ENCODE results near the gene NRCAM.

The NRCAM gene

DNA sequence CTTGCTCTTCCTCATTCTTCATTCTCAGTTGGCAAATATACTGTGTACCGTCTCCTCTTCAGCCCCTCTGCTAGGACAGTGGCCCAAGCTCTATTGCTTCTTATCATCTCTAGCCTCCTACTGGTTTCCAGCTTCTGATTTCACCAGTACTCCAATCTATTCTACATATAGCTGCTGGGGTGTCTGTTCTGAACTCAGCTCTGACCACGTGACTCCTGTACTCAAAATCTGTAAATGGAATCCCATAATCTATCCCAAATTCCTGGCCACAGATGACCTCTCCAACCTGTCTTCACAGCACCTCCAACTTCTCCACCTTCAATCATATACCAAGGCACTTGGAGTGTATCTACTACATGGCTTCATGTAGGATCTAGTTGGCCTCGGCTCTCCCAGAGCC lies 152.9 kb downstream of the NRCAM start:
- no peak overlapping the region for H3K27ac ChIP-seq (ENCODE audit: low read depth, low read length)
- H3K9me3 ChIP-seq (ENCODE audit: control insufficient read depth in 1 of 2, low read length in 2 of 2), result no peaks in the 10 kb centered on the region
- no peaks in the 10 kb centered on the region for H3K4me1 ChIP-seq (ENCODE audit: control insufficient read depth in 1 of 2, insufficient read depth in 2 of 2, low read length in 2 of 2)
- H3K9ac ChIP-seq (ENCODE audit: low read depth in 1 of 2, low read length in 2 of 2), result no peak overlapping the region
- H3K27me3 ChIP-seq (ENCODE audit: control insufficient read depth in 1 of 2, insufficient read depth in 2 of 2, low read length in 2 of 2), result no peaks in the 10 kb centered on the region
- H3K4me3 ChIP-seq (ENCODE audit: low read depth in 1 of 2, low read length in 2 of 2), result no peak overlapping the region
- H3K36me3 ChIP-seq (ENCODE audit: control insufficient read depth in 1 of 2, insufficient read depth in 2 of 2, low read length in 2 of 2), result no peaks in the 10 kb centered on the region

DNA sequence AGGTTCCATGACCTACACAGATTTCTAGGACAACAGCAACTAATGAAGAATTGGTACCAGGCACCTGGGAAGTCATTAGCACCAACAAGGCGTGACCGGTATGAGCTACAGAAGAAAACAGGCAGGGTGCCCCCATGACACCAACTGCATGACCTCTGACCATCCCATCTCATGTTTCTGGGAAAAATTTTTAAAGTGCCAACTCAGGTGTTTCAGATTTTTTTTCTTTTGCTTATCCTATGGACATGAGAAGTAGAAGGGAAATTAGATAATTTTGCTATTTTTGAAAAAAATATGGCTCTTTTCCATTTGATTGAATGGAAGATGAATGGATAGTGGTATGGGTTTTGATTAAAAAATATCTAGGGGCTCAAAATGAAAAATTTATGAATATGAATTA lies 154.8 kb downstream of the NRCAM start:
- Histone ChIP-seq H3K9ac (ENCODE audit: low read depth in 1 of 2, low read length in 2 of 2) (no peak overlapping the region), H3K9me3 (ENCODE audit: control insufficient read depth in 1 of 2, low read length in 2 of 2) (no peaks in the 10 kb centered on the region), H3K27me3 (ENCODE audit: control insufficient read depth in 1 of 2, insufficient read depth in 2 of 2, low read length in 2 of 2) (no peaks in the 10 kb centered on the region), H3K4me1 (ENCODE audit: control insufficient read depth in 1 of 2, insufficient read depth in 2 of 2, low read length in 2 of 2) (no peaks in the 10 kb centered on the region), H3K27ac (ENCODE audit: low read depth, low read length) (no peak overlapping the region), H3K36me3 (ENCODE audit: control insufficient read depth in 1 of 2, insufficient read depth in 2 of 2, low read length in 2 of 2) (no peaks in the 10 kb centered on the region), H3K4me3 (ENCODE audit: low read depth in 1 of 2, low read length in 2 of 2) (no peak overlapping the region)

DNA sequence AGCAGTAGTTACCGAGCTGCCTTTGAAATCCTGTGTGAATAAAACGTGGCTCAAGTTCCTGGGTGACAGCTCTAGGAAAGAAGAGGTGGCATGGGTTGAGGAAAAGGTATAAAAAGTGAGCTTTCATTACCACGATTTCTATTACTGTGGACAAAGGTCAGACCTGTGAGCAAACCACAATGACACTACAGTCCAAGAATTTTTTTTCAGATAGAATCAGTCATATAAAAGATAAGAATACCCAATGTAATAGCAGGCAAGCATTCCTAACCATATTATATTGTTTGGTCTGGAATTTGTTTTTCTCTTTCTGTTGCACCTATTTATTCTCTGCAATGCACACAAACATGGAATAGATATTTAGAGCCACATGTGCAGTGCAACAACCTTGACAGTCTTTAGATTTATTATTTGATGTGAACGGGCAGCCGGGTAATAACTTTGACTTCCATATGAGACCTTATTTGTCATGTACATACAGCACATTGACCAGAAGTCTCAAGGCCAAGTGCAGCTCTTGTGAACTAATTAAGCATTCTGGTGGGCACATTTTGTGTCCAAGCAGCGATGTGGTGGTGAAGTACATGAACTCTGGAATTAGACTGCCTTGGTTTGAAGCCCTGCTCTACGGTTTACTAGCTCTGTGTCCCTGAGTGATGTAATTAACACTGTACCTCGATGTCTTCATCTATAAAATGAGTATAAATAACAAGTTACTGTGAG lies 156.8 kb downstream of the NRCAM start:
- Histone ChIP-seq H3K4me3 (ENCODE audit: low read depth in 1 of 2, low read length in 2 of 2) (no peak overlapping the region), H3K4me1 (ENCODE audit: control insufficient read depth in 1 of 2, insufficient read depth in 2 of 2, low read length in 2 of 2) (no peaks in the 10 kb centered on the region), H3K9me3 (ENCODE audit: control insufficient read depth in 1 of 2, low read length in 2 of 2) (no peaks in the 10 kb centered on the region), H3K27ac (ENCODE audit: low read depth, low read length) (no peak overlapping the region), H3K36me3 (ENCODE audit: control insufficient read depth in 1 of 2, insufficient read depth in 2 of 2, low read length in 2 of 2) (no peaks in the 10 kb centered on the region), H3K27me3 (ENCODE audit: control insufficient read depth in 1 of 2, insufficient read depth in 2 of 2, low read length in 2 of 2) (no peaks in the 10 kb centered on the region), H3K9ac (ENCODE audit: low read depth in 1 of 2, low read length in 2 of 2) (no peak overlapping the region)

- Histone ChIP-seq H3K4me3 (ENCODE audit: low read depth in 1 of 2, low read length in 2 of 2) (no peak overlapping the region), H3K27me3 (ENCODE audit: control insufficient read depth in 1 of 2, insufficient read depth in 2 of 2, low read length in 2 of 2) (no peaks in the 10 kb centered on the region), H3K27ac (ENCODE audit: low read depth, low read length) (no peak overlapping the region), H3K9me3 (ENCODE audit: control insufficient read depth in 1 of 2, low read length in 2 of 2) (no peaks in the 10 kb centered on the region), H3K9ac (ENCODE audit: low read depth in 1 of 2, low read length in 2 of 2) (no peak overlapping the region), H3K4me1 (ENCODE audit: control insufficient read depth in 1 of 2, insufficient read depth in 2 of 2, low read length in 2 of 2) (no peaks in the 10 kb centered on the region), H3K36me3 (ENCODE audit: control insufficient read depth in 1 of 2, insufficient read depth in 2 of 2, low read length in 2 of 2) (no peaks in the 10 kb centered on the region)
Measured at GRCh38 chr7:108296911-108297310, 159.3 kb downstream of the NRCAM start.

DNA sequence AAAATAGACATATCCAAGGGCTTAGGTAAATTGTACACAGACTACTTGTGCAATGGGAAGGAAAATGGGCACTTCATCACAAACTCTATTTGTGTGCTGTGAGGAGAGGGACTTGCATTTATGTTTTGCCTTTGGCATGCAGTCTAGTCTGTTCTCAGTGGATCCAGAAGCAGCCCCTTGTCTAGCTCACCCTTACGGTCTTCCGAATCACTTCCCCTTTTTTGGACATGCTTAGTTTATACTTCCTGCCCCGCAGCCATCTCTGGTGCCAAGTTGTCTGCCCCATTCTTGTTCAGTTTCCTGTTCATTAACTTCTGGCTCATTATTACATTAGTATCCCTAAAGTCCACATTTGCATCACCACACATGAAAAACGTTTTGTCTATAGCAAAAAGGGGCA lies 161.6 kb downstream of the NRCAM start:
- no peak overlapping the region for H3K27ac ChIP-seq (ENCODE audit: low read depth, low read length)
- H3K4me1 ChIP-seq (ENCODE audit: control insufficient read depth in 1 of 2, insufficient read depth in 2 of 2, low read length in 2 of 2), result no peaks in the 10 kb centered on the region
- H3K4me3 ChIP-seq (ENCODE audit: low read depth in 1 of 2, low read length in 2 of 2), result no peak overlapping the region
- no peaks in the 10 kb centered on the region for H3K27me3 ChIP-seq (ENCODE audit: control insufficient read depth in 1 of 2, insufficient read depth in 2 of 2, low read length in 2 of 2)
- H3K9me3 ChIP-seq (ENCODE audit: control insufficient read depth in 1 of 2, low read length in 2 of 2), result no peaks in the 10 kb centered on the region
- H3K36me3 ChIP-seq (ENCODE audit: control insufficient read depth in 1 of 2, insufficient read depth in 2 of 2, low read length in 2 of 2), result no peaks in the 10 kb centered on the region
- no peak overlapping the region for H3K9ac ChIP-seq (ENCODE audit: low read depth in 1 of 2, low read length in 2 of 2)

GRCh38 chr7:108293149-108293612 lies 163.1 kb downstream of the NRCAM start:
- Histone ChIP-seq H3K4me1 (ENCODE audit: control insufficient read depth in 1 of 2, insufficient read depth in 2 of 2, low read length in 2 of 2) (no peaks in the 10 kb centered on the region), H3K9me3 (ENCODE audit: control insufficient read depth in 1 of 2, low read length in 2 of 2) (no peaks in the 10 kb centered on the region), H3K4me3 (ENCODE audit: low read depth in 1 of 2, low read length in 2 of 2) (no peak overlapping the region), H3K27me3 (ENCODE audit: control insufficient read depth in 1 of 2, insufficient read depth in 2 of 2, low read length in 2 of 2) (no peaks in the 10 kb centered on the region), H3K9ac (ENCODE audit: low read depth in 1 of 2, low read length in 2 of 2) (no peak overlapping the region), H3K27ac (ENCODE audit: low read depth, low read length) (no peak overlapping the region), H3K36me3 (ENCODE audit: control insufficient read depth in 1 of 2, insufficient read depth in 2 of 2, low read length in 2 of 2) (no peaks in the 10 kb centered on the region)

- Histone ChIP-seq H3K27me3 (ENCODE audit: control insufficient read depth in 1 of 2, insufficient read depth in 2 of 2, low read length in 2 of 2) (no peaks in the 10 kb centered on the region), H3K4me1 (ENCODE audit: control insufficient read depth in 1 of 2, insufficient read depth in 2 of 2, low read length in 2 of 2) (no peaks in the 10 kb centered on the region), H3K9me3 (ENCODE audit: control insufficient read depth in 1 of 2, low read length in 2 of 2) (no peaks in the 10 kb centered on the region), H3K27ac (ENCODE audit: low read depth, low read length) (no peak overlapping the region), H3K36me3 (ENCODE audit: control insufficient read depth in 1 of 2, insufficient read depth in 2 of 2, low read length in 2 of 2) (no peaks in the 10 kb centered on the region), H3K9ac (ENCODE audit: low read depth in 1 of 2, low read length in 2 of 2) (no peak overlapping the region), H3K4me3 (ENCODE audit: low read depth in 1 of 2, low read length in 2 of 2) (no peak overlapping the region)
Measured at GRCh38 chr7:108292541-108292940, 163.7 kb downstream of the NRCAM start.

DNA sequence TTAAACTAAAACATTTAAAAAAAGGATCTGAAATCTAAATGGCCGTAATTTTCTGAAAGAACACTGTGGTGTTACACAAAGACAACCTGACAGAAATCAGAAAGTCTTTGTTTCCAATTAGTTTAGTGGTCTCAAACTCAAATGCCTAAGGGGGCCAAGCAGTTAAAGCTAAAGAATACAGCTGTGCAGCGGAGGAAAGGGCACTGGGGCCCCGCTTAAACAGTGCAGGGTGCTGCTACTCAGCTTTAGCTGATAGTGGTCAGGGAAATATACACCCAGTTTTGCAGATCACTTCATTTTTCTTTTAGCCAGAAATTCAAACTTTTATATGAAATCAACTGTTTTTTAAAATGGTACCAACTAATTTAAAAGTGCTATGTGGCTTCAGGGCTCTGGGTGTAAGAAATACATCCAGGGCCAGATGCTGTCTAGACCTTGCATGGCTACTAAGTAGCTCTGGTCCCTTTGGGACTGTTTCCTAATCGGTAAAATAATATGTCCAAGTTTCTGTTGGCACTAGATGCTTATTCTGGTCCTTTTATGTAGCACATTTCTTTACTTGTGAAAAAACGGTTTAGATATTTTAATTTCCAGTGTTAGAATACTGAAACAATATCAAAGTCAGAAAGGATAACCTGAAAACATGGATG lies 164.3 kb downstream of the NRCAM start:
- Histone ChIP-seq H3K36me3 (ENCODE audit: control insufficient read depth in 1 of 2, insufficient read depth in 2 of 2, low read length in 2 of 2) (no peaks in the 10 kb centered on the region), H3K4me3 (ENCODE audit: low read depth in 1 of 2, low read length in 2 of 2) (no peak overlapping the region), H3K9me3 (ENCODE audit: control insufficient read depth in 1 of 2, low read length in 2 of 2) (no peaks in the 10 kb centered on the region), H3K27ac (ENCODE audit: low read depth, low read length) (no peak overlapping the region), H3K4me1 (ENCODE audit: control insufficient read depth in 1 of 2, insufficient read depth in 2 of 2, low read length in 2 of 2) (no peaks in the 10 kb centered on the region), H3K9ac (ENCODE audit: low read depth in 1 of 2, low read length in 2 of 2) (no peak overlapping the region), H3K27me3 (ENCODE audit: control insufficient read depth in 1 of 2, insufficient read depth in 2 of 2, low read length in 2 of 2) (no peaks in the 10 kb centered on the region)

GRCh38 chr7:108291152-108291508 lies 165.1 kb downstream of the NRCAM start:
- Histone ChIP-seq H3K4me1 (ENCODE audit: control insufficient read depth in 1 of 2, insufficient read depth in 2 of 2, low read length in 2 of 2) (no peaks in the 10 kb centered on the region), H3K4me3 (ENCODE audit: low read depth in 1 of 2, low read length in 2 of 2) (no peak overlapping the region), H3K9ac (ENCODE audit: low read depth in 1 of 2, low read length in 2 of 2) (no peak overlapping the region), H3K27me3 (ENCODE audit: control insufficient read depth in 1 of 2, insufficient read depth in 2 of 2, low read length in 2 of 2) (no peaks in the 10 kb centered on the region), H3K27ac (ENCODE audit: low read depth, low read length) (no peak overlapping the region), H3K36me3 (ENCODE audit: control insufficient read depth in 1 of 2, insufficient read depth in 2 of 2, low read length in 2 of 2) (no peaks in the 10 kb centered on the region), H3K9me3 (ENCODE audit: control insufficient read depth in 1 of 2, low read length in 2 of 2) (no peaks in the 10 kb centered on the region)

DNA sequence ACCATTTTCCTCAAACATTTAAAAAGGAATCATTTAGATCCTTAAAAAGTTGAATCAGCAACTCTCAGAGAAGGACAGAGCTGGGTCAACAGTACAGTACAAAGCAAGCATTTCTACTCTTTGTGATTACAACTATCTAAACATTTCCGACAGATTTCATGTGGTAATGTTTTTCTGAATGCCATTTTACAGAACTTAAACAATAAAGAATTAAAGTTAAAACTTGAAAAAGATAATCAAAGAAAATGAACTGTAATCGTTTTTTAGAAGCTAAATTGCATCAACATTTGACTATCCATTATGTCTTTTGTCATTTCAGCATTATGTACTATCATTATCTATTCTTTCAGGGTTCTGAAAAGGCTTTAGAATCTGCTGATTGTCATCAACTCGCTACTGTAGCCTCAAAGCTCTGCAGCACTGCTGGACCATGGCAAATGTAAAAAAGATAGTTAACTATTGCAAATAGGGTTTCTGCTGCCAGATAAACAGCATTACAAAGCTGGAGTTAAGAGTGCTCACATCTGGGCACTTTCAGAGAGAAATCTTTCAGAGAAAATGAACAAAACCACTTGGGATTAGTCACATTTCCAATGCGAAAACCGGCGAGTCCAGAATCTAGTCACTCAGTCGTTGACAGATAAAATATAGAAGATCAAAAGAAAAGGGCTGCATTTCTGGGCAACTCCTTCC lies 165.6 kb downstream of the NRCAM start:
- Histone ChIP-seq H3K4me3 (ENCODE audit: low read depth in 1 of 2, low read length in 2 of 2) (no peak overlapping the region), H3K27me3 (ENCODE audit: control insufficient read depth in 1 of 2, insufficient read depth in 2 of 2, low read length in 2 of 2) (no peaks in the 10 kb centered on the region), H3K36me3 (ENCODE audit: control insufficient read depth in 1 of 2, insufficient read depth in 2 of 2, low read length in 2 of 2) (no peaks in the 10 kb centered on the region), H3K4me1 (ENCODE audit: control insufficient read depth in 1 of 2, insufficient read depth in 2 of 2, low read length in 2 of 2) (no peaks in the 10 kb centered on the region), H3K9ac (ENCODE audit: low read depth in 1 of 2, low read length in 2 of 2) (no peak overlapping the region), H3K27ac (ENCODE audit: low read depth, low read length) (no peak overlapping the region), H3K9me3 (ENCODE audit: control insufficient read depth in 1 of 2, low read length in 2 of 2) (no peaks in the 10 kb centered on the region)
